K562 treated with DMSO at 1 percent for 24 hours (cell line): Measurements from ENCODE around the gene NPY. TPM values are rescaled to one million over a fixed set of nuclear protein-coding genes. Genes with fewer than 3 reads are reported as not detected.

Experiments
- total RNA-seq: library from RNA; unstranded; fragments of 300-600 nt; gene quantifications from 2 replicates; pipeline ENCODE4 v1.2.3, GENCODE V29; 2022; ENCODE audit warnings: low read depth; ENCODE audit not compliant: insufficient read depth

NPY gene
- not detected in 2 replicates for total RNA-seq

DNA sequence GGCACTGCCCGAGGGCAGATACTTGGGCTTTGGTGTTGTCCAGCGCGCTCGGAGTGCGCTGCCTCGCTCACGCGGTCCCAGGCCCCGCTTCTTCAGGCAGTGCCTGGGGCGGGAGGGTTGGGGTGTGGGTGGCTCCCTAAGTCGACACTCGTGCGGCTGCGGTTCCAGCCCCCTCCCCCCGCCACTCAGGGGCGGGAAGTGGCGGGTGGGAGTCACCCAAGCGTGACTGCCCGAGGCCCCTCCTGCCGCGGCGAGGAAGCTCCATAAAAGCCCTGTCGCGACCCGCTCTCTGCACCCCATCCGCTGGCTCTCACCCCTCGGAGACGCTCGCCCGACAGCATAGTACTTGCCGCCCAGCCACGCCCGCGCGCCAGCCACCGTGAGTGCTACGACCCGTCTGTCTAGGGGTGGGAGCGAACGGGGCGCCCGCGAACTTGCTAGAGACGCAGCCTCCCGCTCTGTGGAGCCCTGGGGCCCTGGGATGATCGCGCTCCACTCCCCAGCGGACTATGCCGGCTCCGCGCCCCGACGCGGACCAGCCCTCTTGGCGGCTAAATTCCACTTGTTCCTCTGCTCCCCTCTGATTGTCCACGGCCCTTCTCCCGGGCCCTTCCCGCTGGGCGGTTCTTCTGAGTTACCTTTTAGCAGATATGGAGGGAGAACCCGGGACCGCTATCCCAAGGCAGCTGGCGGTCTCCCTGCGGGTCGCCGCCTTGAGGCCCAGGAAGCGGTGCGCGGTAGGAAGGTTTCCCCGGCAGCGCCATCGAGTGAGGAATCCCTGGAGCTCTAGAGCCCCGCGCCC, at the start of gene NPY:
Gene NPY (plus strand): TSS at position 294 of the 802 bp plus-strand sequence. CDS start 1,051 bp downstream, outside the sequence.

